ENCODE data around the gene EMP2.

- TF ChIP-seq CTCF (IDR thresholded peaks at IDR 0.05) = peak; percentile 40 to 58 (median 42)
- peak; percentile 76 for TF ChIP-seq POLR2A (IDR thresholded peaks at IDR 0.05)
Observed at GRCh38 chr16:10579965-10580882, at the start of gene EMP2.
